GM12872 (cell line): ENCODE results near the gene LUZP1.

Experiments used
- CTCF ChIP-seq: IDR thresholded peaks from 3 replicates; pipeline ENCODE4 v1.5.1; 2011; ENCODE audit warnings: low read depth, mild to moderate bottlenecking, low read length, moderate library complexity; ENCODE audit not compliant: insufficient read depth

The LUZP1 gene

GRCh38 chr1:23050201-23050600 is 118.5 kb downstream of the LUZP1 start:
- no peak for TF ChIP-seq CTCF

GRCh38 chr1:23044035-23044434 is 124.6 kb downstream of the LUZP1 start:
- no peak for TF ChIP-seq CTCF

- TF ChIP-seq CTCF: no peak
These were observed 128.1 kb downstream of the LUZP1 start for GRCh38 chr1:23040509-23040908.

- TF ChIP-seq CTCF: no peak
These were observed 129.3 kb downstream of the LUZP1 start for GRCh38 chr1:23039308-23039826.

- no peak for TF ChIP-seq CTCF
These were observed 131.4 kb downstream of the LUZP1 start for GRCh38 chr1:23037081-23037740.

- no peak for TF ChIP-seq CTCF
These were observed 132.7 kb downstream of the LUZP1 start for GRCh38 chr1:23035823-23036452.
